Measurements from ENCODE around the gene KLK13. TPM values are rescaled to one million over a fixed set of nuclear protein-coding genes. Genes with fewer than 3 reads are reported as not detected.
A peak's percentile ranks its signal among the peaks of the same experiment; 100 is the strongest.

KLK13 gene
- total RNA-seq, 2 donors from 2014 or later = not detected

GRCh38 chr19:51019544-51019925, 45.4 kb downstream of the KLK13 start, which contains the start of gene KLK10:
TSS of gene KLK10 (minus strand) at chr19:51019709. CDS start at chr19:51019130, 579 bp downstream.
- DNase-seq (no peak), ATAC-seq (replicated peaks in 1 of 2) (no peak)
- Mint-ChIP-seq H3K36me3 (ENCODE audit: insufficient read depth in 2 of 2) (peaks cover 3 to 5% of the 10 kb centered on the region in 2 donors), H3K9me3 (no peaks in the 10 kb centered on the region), H3K27ac (no peak within 1 kb of the TSS), H3K4me3 (peak within 1 kb of the TSS; percentile 83 to 94), H3K4me1 (ENCODE audit: low read depth) (peaks cover 21% of the 10 kb centered on the region), H3K27me3 (ENCODE audit: low read depth) (peaks cover 59% of the 10 kb centered on the region)

- Mint-ChIP-seq H3K27me3 (ENCODE audit: low read depth) (peaks cover 64% of the 10 kb centered on the region), H3K27ac (no peak overlapping the region), H3K9me3 (no peaks in the 10 kb centered on the region), H3K36me3 (ENCODE audit: insufficient read depth in 2 of 2) (peaks cover 3 to 5% of the 10 kb centered on the region in 2 donors), H3K4me1 (ENCODE audit: low read depth) (peaks cover 21% of the 10 kb centered on the region), H3K4me3 (peak overlapping the region; percentile 83 to 94)
- no peak for ATAC-seq (replicated peaks in 1 of 2)
- no peak for DNase-seq
These were observed 45.9 kb downstream of the KLK13 start for GRCh38 chr19:51018745-51019543.

DNA sequence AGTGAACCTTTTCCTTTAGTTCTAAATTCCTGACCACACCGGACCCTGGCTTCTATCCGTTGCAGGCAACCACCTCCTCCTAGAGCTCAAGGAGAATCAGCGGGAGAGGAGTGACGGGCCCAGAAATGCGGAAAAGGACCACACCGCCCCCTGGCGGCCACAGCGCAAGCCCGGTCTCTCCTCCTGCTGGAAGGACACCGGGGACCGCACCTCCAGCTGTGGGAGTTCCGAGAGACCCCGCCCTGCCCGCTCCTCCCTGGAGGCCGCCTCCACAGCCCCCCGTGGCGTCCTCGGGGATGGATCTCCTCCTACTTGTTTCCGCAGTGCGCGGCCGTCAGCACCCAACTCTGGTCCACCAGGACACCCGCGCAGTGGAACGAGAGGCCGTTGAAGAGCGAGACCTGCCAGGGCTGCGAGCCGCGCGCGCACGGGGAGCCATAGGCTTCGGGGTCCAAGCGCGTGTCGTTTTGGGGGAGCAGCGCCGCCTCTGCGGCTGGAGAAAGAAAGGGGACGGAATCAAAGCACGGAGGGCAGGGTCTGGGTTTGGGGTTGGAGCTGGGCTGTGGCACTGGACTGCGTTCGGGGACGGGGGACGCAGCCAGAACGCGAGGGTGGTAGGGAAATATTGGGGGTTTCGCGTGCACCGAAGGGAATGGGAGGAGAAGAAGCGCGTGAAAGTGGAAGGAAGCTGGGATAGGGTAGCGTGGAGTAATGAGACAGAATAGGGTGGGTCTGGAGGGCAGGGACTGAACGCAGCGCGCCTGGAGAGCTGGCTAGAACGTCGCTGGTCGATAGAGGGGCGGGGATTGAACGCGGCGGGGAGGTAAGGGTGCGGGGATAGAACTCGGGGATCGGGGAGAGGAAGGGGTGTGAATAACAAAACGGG, 47.9 kb downstream of the KLK13 start:
- H3K36me3 Mint-ChIP-seq (ENCODE audit: insufficient read depth in 2 of 2) = peaks cover 3 to 5% of the 10 kb centered on the region in 2 donors
- peak overlapping the region; percentile 50 to 70 for H3K4me3 Mint-ChIP-seq
- no peak overlapping the region for H3K27ac Mint-ChIP-seq
- DNase-seq = peak; percentile 31 to 65
- peak in 1 of 2 donors; percentile 49 for ATAC-seq (replicated peaks in 1 of 2)
- peaks cover 72% of the 10 kb centered on the region for H3K27me3 Mint-ChIP-seq (ENCODE audit: low read depth)
- no peaks in the 10 kb centered on the region for H3K9me3 Mint-ChIP-seq
- peaks cover 21% of the 10 kb centered on the region for H3K4me1 Mint-ChIP-seq (ENCODE audit: low read depth)

DNA sequence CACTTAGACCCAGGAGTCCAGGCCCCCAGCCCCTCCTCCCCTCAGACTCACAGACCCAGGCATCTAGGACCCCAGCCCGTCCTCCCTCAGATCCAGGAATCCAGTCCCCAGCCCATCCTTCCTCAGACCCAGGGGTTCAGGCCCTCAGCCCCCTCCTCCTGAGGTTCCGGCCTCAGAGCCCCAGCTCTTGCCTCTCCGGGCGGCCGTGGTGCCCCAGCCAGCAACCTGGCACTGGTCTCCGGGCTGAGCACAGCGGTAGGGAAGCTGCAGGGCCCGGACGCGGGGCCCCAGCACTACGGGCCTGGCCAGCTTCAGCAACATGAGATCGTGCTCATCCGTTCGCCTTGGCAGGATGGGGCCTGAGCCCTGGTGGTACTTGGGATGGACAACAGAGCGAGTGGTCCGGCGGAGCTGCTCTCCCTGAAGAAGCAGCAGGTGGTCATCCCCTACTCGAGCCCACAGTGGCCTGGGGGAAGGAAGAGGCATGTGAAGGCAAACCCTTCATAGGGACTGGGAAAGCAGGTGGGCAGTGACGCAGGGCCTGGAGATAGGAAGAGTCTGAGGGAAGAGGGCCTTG, 49.1 kb downstream of the KLK13 start:
- Mint-ChIP-seq H3K36me3 (ENCODE audit: insufficient read depth in 2 of 2) (peaks cover 3 to 5% of the 10 kb centered on the region in 2 donors), H3K27ac (no peak overlapping the region), H3K27me3 (ENCODE audit: low read depth) (peaks cover 72% of the 10 kb centered on the region), H3K4me1 (ENCODE audit: low read depth) (peaks cover 21% of the 10 kb centered on the region), H3K9me3 (no peaks in the 10 kb centered on the region), H3K4me3 (no peak overlapping the region)
- ATAC-seq (replicated peaks in 1 of 2) (no peak), DNase-seq (no peak)

DNA sequence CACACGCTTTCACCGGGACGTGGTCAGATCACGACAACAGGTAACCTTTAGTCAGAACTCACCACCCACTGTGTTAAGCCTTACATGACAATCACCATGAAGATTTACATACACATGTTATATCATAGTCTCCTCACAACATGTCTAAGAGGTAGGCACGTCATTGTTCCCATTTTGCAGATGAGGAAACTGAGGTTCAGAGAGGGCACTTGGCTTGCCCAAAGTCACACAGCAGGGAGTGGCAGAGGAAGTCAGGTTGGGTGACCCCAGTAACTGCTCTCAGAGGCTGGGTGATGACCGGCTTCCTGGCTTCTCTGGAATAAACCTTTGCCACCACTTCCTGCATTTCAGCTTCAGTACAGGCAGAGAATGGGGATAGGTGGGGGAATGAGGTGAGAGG, 50.6 kb downstream of the KLK13 start:
- Mint-ChIP-seq H3K36me3 (ENCODE audit: insufficient read depth in 2 of 2) (peaks cover 3 to 5% of the 10 kb centered on the region in 2 donors), H3K27ac (no peak overlapping the region), H3K27me3 (ENCODE audit: low read depth) (peaks cover 66% of the 10 kb centered on the region), H3K4me1 (ENCODE audit: low read depth) (peaks cover 21% of the 10 kb centered on the region), H3K4me3 (no peak overlapping the region), H3K9me3 (no peaks in the 10 kb centered on the region)
- ATAC-seq (replicated peaks in 1 of 2) (no peak), DNase-seq (no peak)

DNA sequence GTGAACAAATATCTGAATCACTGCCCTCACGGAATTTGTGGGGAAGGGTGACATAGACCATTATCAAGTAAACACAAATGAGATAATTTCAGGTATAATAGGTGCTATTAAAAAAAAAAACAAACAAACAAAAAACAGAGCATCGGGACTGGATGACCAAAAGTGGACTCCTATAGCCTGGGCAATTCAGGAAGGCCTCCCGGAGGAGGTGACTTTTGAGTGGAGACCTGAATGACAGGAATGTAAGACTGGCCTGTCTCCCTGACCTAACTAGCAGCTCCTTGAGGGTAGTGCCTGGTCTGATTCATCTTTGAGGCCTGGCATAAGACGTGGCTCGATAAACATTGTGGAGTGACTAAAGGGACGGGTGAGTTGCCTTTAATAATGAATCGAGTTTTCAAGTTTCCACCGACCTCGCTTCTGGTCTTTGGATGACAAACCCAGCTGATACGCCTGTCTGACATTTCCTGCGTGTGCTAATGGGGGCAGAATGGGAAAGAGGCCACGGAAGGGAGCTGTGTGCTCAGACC, 52.2 kb downstream of the KLK13 start:
- no peak overlapping the region for H3K27ac Mint-ChIP-seq
- peaks cover 55% of the 10 kb centered on the region for H3K27me3 Mint-ChIP-seq (ENCODE audit: low read depth)
- no peak for ATAC-seq (replicated peaks in 1 of 2)
- DNase-seq = no peak
- peaks cover 0 to 2% of the 10 kb centered on the region in 2 donors for H3K36me3 Mint-ChIP-seq (ENCODE audit: insufficient read depth in 2 of 2)
- H3K4me1 Mint-ChIP-seq (ENCODE audit: low read depth) = peaks cover 10% of the 10 kb centered on the region
- H3K4me3 Mint-ChIP-seq = no peak overlapping the region
- H3K9me3 Mint-ChIP-seq = no peaks in the 10 kb centered on the region

DNA sequence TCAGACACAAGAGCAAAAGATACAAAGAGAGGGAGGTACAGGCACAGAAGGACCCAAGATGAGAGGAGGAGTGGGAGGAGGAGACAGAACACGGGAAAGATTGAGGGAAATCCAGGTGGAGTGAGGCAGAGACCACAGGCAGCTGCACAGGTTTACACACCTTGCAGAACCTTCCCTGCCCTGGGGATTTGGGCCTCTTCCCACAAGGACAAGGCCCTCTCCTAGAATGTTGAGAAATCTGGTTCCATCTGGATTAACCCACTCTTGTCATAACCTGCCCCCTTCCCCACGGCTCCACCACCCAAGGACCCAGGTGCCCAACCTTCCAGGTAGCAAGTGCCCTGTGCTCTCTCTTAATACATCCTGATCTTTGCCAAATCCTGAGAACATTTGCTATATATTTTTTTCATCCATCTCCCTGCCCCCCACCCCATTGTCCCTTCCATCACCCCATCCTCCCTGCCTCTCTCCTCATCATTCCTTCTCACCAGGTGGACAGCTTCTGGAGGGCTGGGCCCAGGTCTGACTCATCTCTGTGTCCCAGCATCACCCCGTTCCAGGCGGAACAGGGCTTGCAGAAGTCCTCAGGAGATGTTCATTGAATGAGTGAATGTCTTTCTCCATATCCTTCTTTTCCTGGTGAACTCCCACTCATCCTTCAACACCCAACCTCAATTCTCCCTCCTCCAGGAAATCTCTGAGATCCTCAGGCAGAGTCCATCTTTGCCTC, 54.7 kb downstream of the KLK13 start:
- Mint-ChIP-seq H3K9me3 (no peaks in the 10 kb centered on the region), H3K27ac (no peak overlapping the region), H3K36me3 (ENCODE audit: insufficient read depth in 2 of 2) (no peaks in the 10 kb centered on the region), H3K27me3 (ENCODE audit: low read depth) (peaks cover 30% of the 10 kb centered on the region), H3K4me3 (no peak overlapping the region), H3K4me1 (ENCODE audit: low read depth) (no peaks in the 10 kb centered on the region)
- DNase-seq = no peak
- no peak for ATAC-seq (replicated peaks in 1 of 2)

GRCh38 chr19:51009061-51009891, 55.6 kb downstream of the KLK13 start:
- Mint-ChIP-seq H3K27me3 (ENCODE audit: low read depth) (peaks cover 20% of the 10 kb centered on the region), H3K9me3 (no peaks in the 10 kb centered on the region), H3K4me1 (ENCODE audit: low read depth) (no peaks in the 10 kb centered on the region), H3K27ac (no peak overlapping the region), H3K36me3 (ENCODE audit: insufficient read depth in 2 of 2) (no peaks in the 10 kb centered on the region), H3K4me3 (no peak overlapping the region)
- DNase-seq (no peak), ATAC-seq (replicated peaks in 1 of 2) (no peak)

DNA sequence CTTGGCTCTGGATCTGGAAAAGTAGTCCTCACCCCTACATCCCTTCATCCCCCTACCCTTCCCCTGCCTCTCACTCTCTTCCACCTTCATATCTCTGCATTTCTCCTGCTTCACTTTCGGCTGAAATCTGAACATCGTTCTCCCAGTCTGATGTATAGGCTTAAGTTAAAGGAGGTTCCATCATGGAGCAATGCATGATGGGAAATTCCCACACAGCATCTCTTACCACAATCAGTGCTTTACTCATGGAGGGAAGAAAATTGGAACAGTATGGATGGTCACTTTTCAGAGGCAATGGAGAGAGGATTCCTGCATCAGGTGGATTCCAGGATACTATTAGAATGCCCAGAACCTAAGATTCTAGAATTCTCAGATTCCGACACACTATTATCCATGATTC, 57.4 kb downstream of the KLK13 start:
- Mint-ChIP-seq H3K4me3 (no peak overlapping the region), H3K27me3 (ENCODE audit: low read depth) (peaks cover 13% of the 10 kb centered on the region), H3K9me3 (no peaks in the 10 kb centered on the region), H3K4me1 (ENCODE audit: low read depth) (no peaks in the 10 kb centered on the region), H3K27ac (no peak overlapping the region), H3K36me3 (ENCODE audit: insufficient read depth in 2 of 2) (no peaks in the 10 kb centered on the region)
- DNase-seq (no peak), ATAC-seq (replicated peaks in 1 of 2) (no peak)

- peaks cover 24% of the 10 kb centered on the region for H3K27me3 Mint-ChIP-seq (ENCODE audit: low read depth)
- no peaks in the 10 kb centered on the region for H3K4me1 Mint-ChIP-seq (ENCODE audit: low read depth)
- no peak overlapping the region for H3K27ac Mint-ChIP-seq
- no peak overlapping the region for H3K4me3 Mint-ChIP-seq
- no peaks in the 10 kb centered on the region for H3K36me3 Mint-ChIP-seq (ENCODE audit: insufficient read depth in 2 of 2)
- no peaks in the 10 kb centered on the region for H3K9me3 Mint-ChIP-seq
- ATAC-seq (replicated peaks in 1 of 2) (no peak), DNase-seq (no peak)
These were observed 58.5 kb downstream of the KLK13 start for GRCh38 chr19:51006406-51006805.

All from activated T-cell treated with anti-CD3 and anti-CD28 coated beads, Interleukin-2, amount 50 U/mL, for 72 hours (primary cell).